Fibroblast of the aortic adventitia (primary cell): ENCODE measurements around the gene KRT3. TPM values are rescaled to one million over a fixed set of nuclear protein-coding genes. Genes with fewer than 3 reads are reported as not detected.
"Not testable (repeated sequence)": the region's sequence is repeated elsewhere in the genome, so short reads cannot be mapped to it uniquely, and the experiment has no call there.

ENCODE experiments used
- DNase-seq: peaks from one replicate; pipeline ENCODE4 v3.0.0-alpha.2; 2010; ENCODE audit warnings: low read depth
- H3K4me3 ChIP-seq: 2 replicates; pipeline ENCODE4 v1.5.1; 2011; ENCODE audit warnings: low read depth, mild to moderate bottlenecking, control low read depth, low read length, moderate library complexity
- total RNA-seq: library from RNA; depleted of rRNA; stranded (reverse); fragments of >200 nt; gene quantifications from 2 replicates; pipeline ENCODE4 v1.2.3, GENCODE V29; 2012; ENCODE audit warnings: low replicate concordance
- TF ChIP-seq, protein P1 (sequence below): IDR thresholded peaks from 2 replicates; pipeline ENCODE4 v1.5.1; 2011; ENCODE audit warnings: mild to moderate bottlenecking, low read length, control low read depth, inconsistent platforms; ENCODE audit not compliant: insufficient read depth

Gene KRT3
- total RNA-seq, 1 donor = not detected

DNA sequence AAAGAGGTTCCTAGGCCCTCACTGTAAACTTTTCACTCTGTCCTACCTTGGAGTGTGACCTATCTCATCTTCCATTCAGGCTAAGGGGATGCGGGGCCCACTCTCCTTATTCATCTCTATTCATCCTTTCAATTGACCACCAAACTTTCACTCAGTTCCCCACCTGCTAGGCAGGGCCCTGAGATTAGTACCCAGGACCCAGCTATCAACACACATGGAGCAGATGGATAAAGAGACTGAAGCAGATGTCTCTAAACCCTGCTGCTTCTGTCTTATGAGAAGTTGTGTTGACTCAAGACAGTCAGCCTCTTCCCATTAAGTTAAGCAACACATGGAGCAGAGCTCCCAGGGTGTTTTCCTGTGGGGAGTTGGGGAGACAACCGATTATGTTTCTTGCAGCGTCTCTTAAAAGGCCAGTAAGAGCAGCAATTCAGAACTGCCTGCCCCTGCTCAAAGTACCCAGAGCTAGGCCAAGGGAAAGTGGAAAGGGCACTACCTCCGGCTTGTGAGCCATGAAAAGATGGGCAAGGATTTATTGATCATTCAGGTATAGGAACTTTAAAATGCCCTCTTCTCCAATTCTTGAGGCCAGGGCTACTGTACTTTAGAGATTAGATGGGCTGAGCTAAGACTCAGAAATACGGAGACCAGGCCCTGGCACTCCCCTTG is 29.4 kb downstream of the KRT3 start:
- TF ChIP-seq, protein P1, sequence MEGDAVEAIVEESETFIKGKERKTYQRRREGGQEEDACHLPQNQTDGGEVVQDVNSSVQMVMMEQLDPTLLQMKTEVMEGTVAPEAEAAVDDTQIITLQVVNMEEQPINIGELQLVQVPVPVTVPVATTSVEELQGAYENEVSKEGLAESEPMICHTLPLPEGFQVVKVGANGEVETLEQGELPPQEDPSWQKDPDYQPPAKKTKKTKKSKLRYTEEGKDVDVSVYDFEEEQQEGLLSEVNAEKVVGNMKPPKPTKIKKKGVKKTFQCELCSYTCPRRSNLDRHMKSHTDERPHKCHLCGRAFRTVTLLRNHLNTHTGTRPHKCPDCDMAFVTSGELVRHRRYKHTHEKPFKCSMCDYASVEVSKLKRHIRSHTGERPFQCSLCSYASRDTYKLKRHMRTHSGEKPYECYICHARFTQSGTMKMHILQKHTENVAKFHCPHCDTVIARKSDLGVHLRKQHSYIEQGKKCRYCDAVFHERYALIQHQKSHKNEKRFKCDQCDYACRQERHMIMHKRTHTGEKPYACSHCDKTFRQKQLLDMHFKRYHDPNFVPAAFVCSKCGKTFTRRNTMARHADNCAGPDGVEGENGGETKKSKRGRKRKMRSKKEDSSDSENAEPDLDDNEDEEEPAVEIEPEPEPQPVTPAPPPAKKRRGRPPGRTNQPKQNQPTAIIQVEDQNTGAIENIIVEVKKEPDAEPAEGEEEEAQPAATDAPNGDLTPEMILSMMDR = no peak
- no peak overlapping the region for H3K4me3 ChIP-seq
- DNase-seq = no peak

DNA sequence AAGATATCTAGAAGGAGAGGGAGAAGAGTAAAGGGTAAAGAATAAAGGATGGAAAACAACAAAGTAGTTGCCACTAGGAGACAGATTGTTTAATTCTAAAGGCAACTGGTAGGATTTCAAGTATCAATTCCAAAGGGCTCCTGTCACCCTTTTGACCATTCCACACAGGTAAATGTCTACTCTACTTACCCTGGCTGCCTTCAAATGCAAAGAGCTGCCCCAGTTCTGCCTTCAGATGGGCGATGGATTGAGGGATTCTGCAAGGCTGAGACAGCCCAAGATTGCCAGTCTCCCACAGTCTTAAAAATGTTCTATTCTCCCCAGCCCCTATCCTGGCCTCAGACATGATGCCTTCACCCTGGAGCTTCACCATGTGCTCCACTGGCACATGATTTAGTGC is 30.2 kb downstream of the KRT3 start:
- H3K4me3 ChIP-seq = no peak overlapping the region
- TF ChIP-seq, protein P1 = no peak
- no peak for DNase-seq

DNA sequence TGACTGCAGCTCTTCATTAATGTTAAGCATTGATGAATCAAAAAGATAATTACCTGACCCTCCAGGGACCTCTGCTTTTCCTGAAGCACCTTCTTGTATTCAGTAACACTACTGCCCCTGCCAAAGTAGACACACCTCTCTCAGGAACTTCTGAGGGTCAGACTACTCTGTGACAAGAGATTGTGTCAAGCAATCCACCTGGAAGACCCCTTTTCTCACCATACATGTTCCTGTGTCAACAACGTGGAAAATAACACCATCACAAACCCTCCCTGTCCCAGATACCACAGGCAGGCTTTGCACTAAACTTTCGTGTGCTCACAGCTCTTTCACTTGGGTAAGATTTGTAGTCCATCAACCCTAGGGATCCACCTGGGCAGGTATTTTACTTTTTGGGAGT is 31.9 kb downstream of the KRT3 start:
- TF ChIP-seq, protein P1 = no peak
- no peak for DNase-seq
- no peak overlapping the region for H3K4me3 ChIP-seq

DNA sequence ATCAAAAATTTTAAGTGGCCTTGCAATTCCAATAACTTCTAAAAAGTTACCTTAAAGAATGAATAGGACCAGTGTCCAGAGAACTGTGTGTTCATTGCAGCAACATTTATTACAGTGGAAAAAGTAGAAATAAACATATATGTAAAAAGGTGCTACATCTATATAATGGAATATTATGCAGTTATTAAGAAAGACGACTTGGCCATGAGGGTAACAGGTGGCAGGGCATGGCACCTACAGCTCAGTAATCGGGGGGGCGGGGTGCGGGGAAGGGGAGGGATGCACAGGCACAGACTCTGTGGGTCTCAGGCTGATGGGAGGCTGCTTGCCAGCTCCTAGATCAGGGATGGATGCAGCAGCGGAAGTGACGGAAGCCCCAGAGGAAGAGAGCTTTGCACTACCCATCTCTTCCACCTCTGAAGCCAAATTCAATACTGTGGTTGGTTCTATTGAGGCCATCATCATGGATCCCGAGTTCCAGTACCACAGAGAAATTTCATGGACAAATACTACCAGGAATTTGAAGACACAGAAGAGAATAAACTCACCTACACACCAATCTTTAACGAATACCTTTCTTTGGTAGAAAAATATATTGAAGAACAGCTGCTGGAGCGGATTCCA is 32.8 kb downstream of the KRT3 start:
- H3K4me3 ChIP-seq = no peak overlapping the region
- no peak for DNase-seq
- TF ChIP-seq, protein P1 = no peak

DNA sequence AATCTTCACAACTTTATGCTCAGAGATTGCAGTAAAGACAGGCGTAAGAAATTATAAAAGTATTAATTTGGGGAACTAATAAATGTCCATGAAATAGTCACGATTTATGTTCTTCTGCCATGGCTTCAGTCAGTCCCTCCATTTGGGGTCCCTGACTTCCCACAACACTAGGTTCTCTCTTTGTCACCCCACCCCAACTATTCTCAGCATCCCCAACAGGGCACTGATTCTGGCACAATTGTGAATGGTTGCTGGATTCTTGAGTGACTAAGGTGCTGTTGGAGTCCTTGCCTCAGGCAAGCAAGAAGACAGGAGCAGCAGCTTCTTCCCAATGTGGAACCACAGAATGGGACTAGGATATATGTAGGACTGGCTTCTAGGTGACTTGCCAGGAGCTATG is 34.1 kb downstream of the KRT3 start:
- H3K4me3 ChIP-seq = no peak overlapping the region
- DNase-seq = no peak
- TF ChIP-seq, protein P1 = no peak

DNA sequence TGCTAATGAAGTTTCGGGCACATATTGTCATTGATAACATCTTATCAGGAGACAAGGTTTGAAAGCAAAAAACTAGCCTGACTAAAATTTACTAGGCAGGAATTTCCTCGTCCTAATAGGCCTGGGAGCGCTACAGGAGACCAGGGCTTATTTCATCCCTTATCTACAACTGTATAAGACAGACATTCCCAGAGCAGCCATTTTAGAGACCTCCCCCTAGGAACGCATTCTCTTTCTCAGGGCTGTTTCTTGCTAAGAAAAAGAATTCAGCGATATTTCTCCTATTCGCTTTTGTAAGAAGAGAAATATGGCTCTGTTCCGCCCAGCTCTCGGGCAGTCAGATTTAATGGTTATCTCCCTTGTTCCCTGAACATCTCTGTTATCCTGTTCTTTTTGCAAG is 34.7 kb downstream of the KRT3 start:
- not testable (repeated sequence) for DNase-seq, H3K4me3 ChIP-seq

DNA sequence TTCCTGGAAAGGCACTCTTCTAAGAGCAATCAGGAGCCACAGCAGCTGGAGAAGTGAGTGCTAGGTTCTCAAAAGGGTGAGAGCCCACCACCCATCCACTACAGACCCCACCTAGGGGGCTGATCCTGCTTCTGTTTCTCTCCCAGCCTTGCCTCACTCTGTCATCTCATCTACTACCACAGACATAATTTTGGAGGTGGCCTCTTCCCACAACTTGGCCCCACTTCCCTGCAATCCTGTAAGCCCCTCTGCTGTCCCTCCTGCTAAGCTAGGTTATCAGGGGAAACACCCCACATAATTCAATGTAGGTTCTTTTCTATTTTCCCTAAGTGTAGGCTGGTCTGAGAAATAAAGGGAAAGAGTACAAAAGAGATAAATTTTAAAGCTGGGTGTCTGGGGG is 35.3 kb downstream of the KRT3 start:
- H3K4me3 ChIP-seq = no peak overlapping the region
- TF ChIP-seq, protein P1 = no peak
- no peak for DNase-seq
